IMR-90 (cell line): ENCODE data around the gene TTC23. TPM values are rescaled to one million over a fixed set of nuclear protein-coding genes. Genes with fewer than 3 reads are reported as not detected.

ENCODE experiments used
- ATAC-seq: fragments of 200-7000 bp; cut with Tn5 transposase; 2 replicates; pipeline ENCODE4 v1.9.1; 2020; ENCODE audit warnings: low read depth, mild to moderate bottlenecking, moderate library complexity
- BruUV-seq: library from RNA; stranded (reverse); fragments of 400-500 nt; replicated peaks from 2 replicates; lab custom pipeline; 2021; lab: Mats Ljungman, UMichigan
- CTCF ChIA-PET: fragments of 300-600 bp; formaldehyde crosslinking; extraction: SDS; loops from one replicate; lab custom pipeline; 2021; ENCODE audit warnings: antibody characterized with exemption; lab: Yijun Ruan, JAX
- POLR2A ChIA-PET: fragments of 300-600 bp; sonication (Branson Sonifier 250); formaldehyde crosslinking; loops from one replicate; lab custom pipeline; 2022; ENCODE audit warnings: antibody characterized with exemption; ENCODE audit not compliant: unreplicated experiment; lab: Charles Lee
- DNase-seq: peaks from one replicate; pipeline ENCODE4 v3.0.0; 2013
- H2AFZ ChIP-seq: replicated peaks from 2 replicates; pipeline ENCODE3; 2013; ENCODE audit warnings: low read length, mild to moderate bottlenecking; ENCODE audit not compliant: poor library complexity
- H2AK5ac ChIP-seq: 2 replicates; pipeline ENCODE4 v1.6.1; 2013; ENCODE audit warnings: low read depth, low read length, inconsistent platforms
- H2AK9ac ChIP-seq: replicated peaks from 2 replicates; pipeline ENCODE3; 2013; ENCODE audit warnings: mild to moderate bottlenecking, low read depth, low read length, moderate library complexity; ENCODE audit not compliant: poor library complexity
- H2BK120ac ChIP-seq: 2 replicates; pipeline ENCODE4 v1.6.1; 2013; ENCODE audit warnings: low read depth, low read length, inconsistent platforms
- H2BK15ac ChIP-seq: 3 replicates; pipeline ENCODE4 v1.6.1; 2013; ENCODE audit warnings: low read depth, low read length, inconsistent platforms
- H2BK20ac ChIP-seq: 2 replicates; pipeline ENCODE4 v1.6.1; 2013; ENCODE audit warnings: low read depth, mild to moderate bottlenecking, inconsistent platforms, low read length, moderate library complexity
- H2BK5ac ChIP-seq: 2 replicates; pipeline ENCODE4 v1.6.1; 2013; ENCODE audit warnings: mild to moderate bottlenecking, low read depth, low read length, inconsistent platforms; ENCODE audit not compliant: poor library complexity, severe bottlenecking
- H3K14ac ChIP-seq: replicated peaks from 2 replicates; pipeline ENCODE4 v1.6.1; 2013; ENCODE audit warnings: low read depth, low read length, inconsistent platforms
- H3K18ac ChIP-seq: 2 replicates; pipeline ENCODE4 v1.6.1; 2013; ENCODE audit warnings: low read depth, low read length, control low read depth
- H3K23ac ChIP-seq: 2 replicates; pipeline ENCODE4 v1.6.1; 2013; ENCODE audit warnings: low read depth, low read length, inconsistent platforms
- H3K27ac ChIP-seq: 2 replicates; pipeline ENCODE4 v1.5.1; 2013; ENCODE audit warnings: mild to moderate bottlenecking, control low read depth, low read length; ENCODE audit not compliant: insufficient read depth
- H3K27me3 ChIP-seq: 2 replicates; pipeline ENCODE4 v1.6.1; 2013; ENCODE audit warnings: low read length; ENCODE audit not compliant: control insufficient read depth, insufficient read depth
- H3K36me3 ChIP-seq: 2 replicates; pipeline ENCODE4 v1.6.1; 2013; ENCODE audit warnings: low read length, mixed read lengths; ENCODE audit not compliant: control insufficient read depth, insufficient read depth
- H3K4ac ChIP-seq: 2 replicates; pipeline ENCODE4 v1.6.1; 2013; ENCODE audit warnings: low read depth, low read length, inconsistent platforms
- H3K4me1 ChIP-seq: 2 replicates; pipeline ENCODE4 v1.6.1; 2013; ENCODE audit warnings: low read length, mixed read lengths; ENCODE audit not compliant: control insufficient read depth, insufficient read depth
- H3K4me2 ChIP-seq: 2 replicates; pipeline ENCODE4 v1.6.1; 2013; ENCODE audit warnings: low read depth, mild to moderate bottlenecking, control low read depth, low read length, moderate library complexity
- H3K4me3 ChIP-seq: 2 replicates; pipeline ENCODE4 v1.5.1; 2013; ENCODE audit warnings: low read depth, mild to moderate bottlenecking, control low read depth, low read length, moderate library complexity; ENCODE audit not compliant: insufficient read depth
- H3K56ac ChIP-seq: 2 replicates; pipeline ENCODE4 v1.6.1; 2013; ENCODE audit warnings: low read length, inconsistent platforms; ENCODE audit not compliant: insufficient read depth; ENCODE audit errors: extremely low read depth
- H3K79me1 ChIP-seq, 2 experiments: 2 replicates each; pipeline ENCODE4 v1.6.1; 2013; ENCODE audit warnings: low read length in 2 of 2, inconsistent platforms in 1 of 2, low read depth in 1 of 2
- H3K9ac ChIP-seq: 2 replicates; pipeline ENCODE4 v1.6.1; 2013; ENCODE audit warnings: low read depth, low read length, control low read depth
- H3K9me1 ChIP-seq: 2 replicates; pipeline ENCODE4 v1.6.1; 2013; ENCODE audit warnings: low read length, inconsistent platforms; ENCODE audit not compliant: insufficient read depth
- H3K9me3 ChIP-seq: 2 replicates; pipeline ENCODE4 v1.6.1; 2013; ENCODE audit warnings: low read length; ENCODE audit not compliant: control insufficient read depth, insufficient read depth
- H4K20me1 ChIP-seq: 2 replicates; pipeline ENCODE4 v1.6.1; 2013; ENCODE audit warnings: low read length, inconsistent platforms; ENCODE audit not compliant: insufficient read depth
- H4K5ac ChIP-seq: 2 replicates; pipeline ENCODE4 v1.6.1; 2013; ENCODE audit warnings: mild to moderate bottlenecking, low read depth, low read length, control low read depth
- H4K8ac ChIP-seq, 2 experiments: 2 replicates each; pipeline ENCODE4 v1.6.1; 2013; ENCODE audit warnings: low read depth in 2 of 2, low read length in 2 of 2, control low read depth in 1 of 2, inconsistent platforms in 1 of 2
- H4K91ac ChIP-seq: 2 replicates; pipeline ENCODE4 v1.6.1; 2013; ENCODE audit warnings: low read depth, low read length, inconsistent platforms; ENCODE audit not compliant: insufficient read depth
- BHLHE40 ChIP-seq: fragments of 150-350 bp; IDR thresholded peaks from 2 replicates; pipeline ENCODE4 v1.6.1; 2016; ENCODE audit warnings: mild to moderate bottlenecking, low read depth, low read length
- CHD1 ChIP-seq: IDR thresholded peaks from 2 replicates; pipeline ENCODE4 v1.6.1; 2012; ENCODE audit warnings: low read depth, low read length, improper control_type of control experiment
- FOS ChIP-seq: fragments of 150-350 bp; IDR thresholded peaks from 2 replicates; pipeline ENCODE4 v1.6.1; 2016; ENCODE audit warnings: low read depth, low read length
- MAFK ChIP-seq: IDR thresholded peaks from 2 replicates; pipeline ENCODE4 v1.6.1; 2012; ENCODE audit warnings: low read depth, low read length, improper control_type of control experiment
- RCOR1 ChIP-seq: IDR thresholded peaks from 2 replicates; pipeline ENCODE4 v1.6.1; 2012; ENCODE audit warnings: mild to moderate bottlenecking, low read length, improper control_type of control experiment; ENCODE audit not compliant: insufficient replicate concordance
- WGBS, 2 experiments: methylation state at CpG; one replicate each; pipeline versions ENCODE4 v1.1.5 to v1.1.7; 2013; ENCODE audit warnings: missing lambda C conversion rate in 2 of 2; ENCODE audit not compliant: insufficient read length in 1 of 2; ENCODE audit errors: extremely low coverage in 2 of 2; 5-methylcytosine and 5-hydroxymethylcytosine counted together
- dilution Hi-C: fragments of 300-500 bp; cut with HindIII; formaldehyde crosslinking; loops from one replicate; pipeline ENCODE4 v1.14.3; 2018; ENCODE audit warnings: low sequenced_read_pairs; ENCODE audit not compliant: unreplicated experiment
- in situ Hi-C: fragments of 300-500 bp; cut with MboI; formaldehyde crosslinking; loops from 3 replicates; pipeline ENCODE4 v1.14.3; 2019; ENCODE audit warnings: low sequenced_read_pairs, inconsistent platforms, mixed read lengths
- intact Hi-C: fragments of 100-400 bp; cut with micrococcal nuclease; formaldehyde crosslinking; loops from 2 replicates; pipeline ENCODE4 v1.10.0; 2022
- polyA plus RNA-seq, 3 experiments: library from polyadenylated mRNA; depleted of rRNA; stranded (reverse); fragments of >200 nt; gene quantifications; 2 replicates each; pipeline ENCODE4 v1.2.3, GENCODE V29; 2012; ENCODE audit warnings: low replicate concordance in 1 of 3
- total RNA-seq: library from RNA; depleted of rRNA; stranded (reverse); fragments of >200 nt; gene quantifications from 2 replicates; pipeline ENCODE4 v1.2.3, GENCODE V29; 2012

TTC23 gene
- total and polyA plus RNA-seq, 2 of the 4 experiments (the other 2 are of a cell fraction), result 7.8 to 29.8 TPM

DNA sequence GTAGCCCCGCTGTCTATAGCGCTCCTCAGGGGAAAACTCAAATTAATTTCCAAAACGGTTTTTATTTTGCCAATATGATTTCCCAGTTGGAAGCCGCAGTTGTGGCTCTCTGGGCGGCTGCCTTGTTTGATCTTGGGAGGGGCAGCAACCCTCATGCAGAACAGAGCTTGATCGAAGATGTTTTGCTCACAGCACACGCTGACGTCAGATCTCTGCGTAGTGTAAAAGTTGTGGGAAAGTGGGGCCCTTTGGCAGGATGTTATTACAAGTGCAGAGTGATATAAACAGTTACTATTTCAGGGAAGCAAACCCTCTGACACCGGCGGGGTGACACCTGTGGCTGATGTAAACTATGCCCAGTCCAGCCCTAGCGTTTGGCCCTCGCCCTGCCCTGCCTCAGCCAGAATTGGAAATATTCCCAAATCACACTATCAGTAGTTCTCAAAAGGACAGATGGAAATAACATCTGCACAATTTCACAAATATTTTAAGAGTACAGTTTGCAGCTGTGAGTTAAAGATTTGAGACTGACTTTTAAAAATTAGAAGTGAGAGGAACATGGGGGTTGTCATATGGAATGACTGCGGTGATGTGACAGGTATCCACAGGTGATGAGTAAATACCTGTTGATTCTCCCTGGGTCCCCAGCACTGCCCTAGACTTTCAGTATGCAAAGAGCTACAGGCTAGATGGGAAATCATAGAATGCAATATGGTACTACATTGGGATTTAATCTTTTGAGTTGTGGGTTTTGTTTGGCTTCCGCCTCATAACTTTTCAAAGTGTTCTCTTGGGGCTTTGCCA lies 142.8 kb downstream of the TTC23 start:
- TF ChIP-seq CHD1, result 0 out of 2 replicates have a peak, but pooled peaks have one; percentile 31
- TF ChIP-seq BHLHE40, result peak; percentile 44; the same call in 1 of the 2 replicates
- 0 out of 2 replicates have a peak, but pooled peaks have one; percentile 6 for TF ChIP-seq FOS
- TF ChIP-seq RCOR1, result peak; percentile 68
- TF ChIP-seq MAFK, result no peak
- no peak overlapping the region for H2BK5ac ChIP-seq
- H4K20me1 ChIP-seq, result peaks cover 4% of the 10 kb centered on the region; the same call in 1 of the 2 replicates
- ChIA-PET CTCF (interaction anchor here (1.7 kb wide), 1 partner anchor 11 kb away, joined by 4 read pairs; no protein-coding TSS in a partner anchor), POLR2A (no interaction called here)
- H4K91ac ChIP-seq, result no peak overlapping the region
- DNase-seq (peak; percentile 98), ATAC-seq (peak; percentile 1; the same call in 1 of the 2 replicates)
- H3K9ac ChIP-seq, result no peak overlapping the region
- no peak overlapping the region for H3K18ac ChIP-seq
- dilution Hi-C loops, result loop anchor here (25.0 kb wide), 1 partner anchor 106 kb away; no protein-coding TSS in a partner anchor
- in situ Hi-C loops, result loop anchor here (25.0 kb wide), 1 partner anchor 631 kb away; the partner anchor contains the start of gene LYSMD4
- intact Hi-C loops, result no loop called here
- H3K4ac ChIP-seq, result 0 out of 2 replicates have a peak overlapping the region, but pooled peaks have one; percentile 0
- H2BK15ac ChIP-seq, result no peak overlapping the region; the same call in 2 of the 3 replicates
- WGBS, 2 experiments, result 20% methylated on average over 7 of the region's 15 CpGs; no CpG with 5 or more reads in 1 of the 2 experiments
- no peak overlapping the region for H2AK5ac ChIP-seq
- H2BK120ac ChIP-seq, result no peak overlapping the region
- H3K27me3 ChIP-seq, result peaks cover 6% of the 10 kb centered on the region
- no peaks in the 10 kb centered on the region for H3K9me3 ChIP-seq
- peak overlapping the region; percentile 90 for H2AFZ ChIP-seq
- BruUV-seq, result no TSS peak
- H3K23ac ChIP-seq, result peak overlapping the region; percentile 48
- H3K4me3 ChIP-seq, result peak overlapping the region; percentile 60; the same call in 1 of the 2 replicates
- H4K5ac ChIP-seq, result no peak overlapping the region
- no peak overlapping the region for H4K8ac ChIP-seq
- no peak overlapping the region for H3K27ac ChIP-seq
- peaks cover 2% of the 10 kb centered on the region; the same call in 1 of the 2 replicates for H3K4me1 ChIP-seq
- H2BK20ac ChIP-seq, result 0 out of 2 replicates have a peak overlapping the region, but pooled peaks have one; percentile 15
- H2AK9ac ChIP-seq, result no peak overlapping the region
- no peaks in the 10 kb centered on the region for H3K36me3 ChIP-seq
- H3K4me2 ChIP-seq, result peak overlapping the region; percentile 85
- peaks cover 7 to 36% of the 10 kb centered on the region in 2 experiments for H3K79me1 ChIP-seq
- 0 out of 2 replicates have a peak, but pooled peaks cover 4% of the 10 kb centered on the region for H3K9me1 ChIP-seq
- H3K14ac ChIP-seq, result peak overlapping the region; percentile 61
- H3K56ac ChIP-seq, result no peak overlapping the region
